ENCODE data around the gene INMT.

GRCh38 chr7:30717181-30717580, 34.8 kb upstream of the INMT start:
- no peak for TF ChIP-seq CTCF (IDR thresholded peaks at IDR 0.05; ENCODE audit: low read depth, low read length, poor library complexity, severe bottlenecking)
- no peak for TF ChIP-seq EZH2phosphoT487 (IDR thresholded peaks at IDR 0.05; ENCODE audit: borderline replicate concordance, low read length)

Measured in DOHH2 (cell line).